ENCODE measurements around the gene SNX7.

- TF ChIP-seq, protein P1, sequence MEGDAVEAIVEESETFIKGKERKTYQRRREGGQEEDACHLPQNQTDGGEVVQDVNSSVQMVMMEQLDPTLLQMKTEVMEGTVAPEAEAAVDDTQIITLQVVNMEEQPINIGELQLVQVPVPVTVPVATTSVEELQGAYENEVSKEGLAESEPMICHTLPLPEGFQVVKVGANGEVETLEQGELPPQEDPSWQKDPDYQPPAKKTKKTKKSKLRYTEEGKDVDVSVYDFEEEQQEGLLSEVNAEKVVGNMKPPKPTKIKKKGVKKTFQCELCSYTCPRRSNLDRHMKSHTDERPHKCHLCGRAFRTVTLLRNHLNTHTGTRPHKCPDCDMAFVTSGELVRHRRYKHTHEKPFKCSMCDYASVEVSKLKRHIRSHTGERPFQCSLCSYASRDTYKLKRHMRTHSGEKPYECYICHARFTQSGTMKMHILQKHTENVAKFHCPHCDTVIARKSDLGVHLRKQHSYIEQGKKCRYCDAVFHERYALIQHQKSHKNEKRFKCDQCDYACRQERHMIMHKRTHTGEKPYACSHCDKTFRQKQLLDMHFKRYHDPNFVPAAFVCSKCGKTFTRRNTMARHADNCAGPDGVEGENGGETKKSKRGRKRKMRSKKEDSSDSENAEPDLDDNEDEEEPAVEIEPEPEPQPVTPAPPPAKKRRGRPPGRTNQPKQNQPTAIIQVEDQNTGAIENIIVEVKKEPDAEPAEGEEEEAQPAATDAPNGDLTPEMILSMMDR (IDR thresholded peaks at IDR 0.05 in 2 of 3, conservative IDR thresholded peaks at IDR 0.05 in 1 of 3; ENCODE audit: borderline replicate concordance in 1 of 3, insufficient read depth in 1 of 3, low read depth in 2 of 3, low read length in 2 of 3) = no peak
- TF ChIP-seq EGR1 (IDR thresholded peaks at IDR 0.05; ENCODE audit: low read depth) (no peak), SIN3A (IDR thresholded peaks at IDR 0.05; ENCODE audit: low read depth) (no peak), RAD21 (IDR thresholded peaks at IDR 0.05; ENCODE audit: low read depth) (no peak), POLR2A (IDR thresholded peaks at IDR 0.05; ENCODE audit: borderline replicate concordance, extremely low read depth, insufficient read depth, insufficient read length) (no peak), CEBPB (IDR thresholded peaks at IDR 0.05; ENCODE audit: low read depth) (no peak), EZH2phosphoT487 (IDR thresholded peaks at IDR 0.05; ENCODE audit: borderline replicate concordance) (no peak), EZH2 (IDR thresholded peaks at IDR 0.05) (no peak), JUND (IDR thresholded peaks at IDR 0.05) (no peak), SRF (IDR thresholded peaks at IDR 0.05; ENCODE audit: low read depth) (no peak)
These were observed 131.6 kb downstream of the SNX7 start for GRCh38 chr1:98793136-98793535.

All from HCT116 (cell line).